ENCODE results near the gene ENOX1.

DNA sequence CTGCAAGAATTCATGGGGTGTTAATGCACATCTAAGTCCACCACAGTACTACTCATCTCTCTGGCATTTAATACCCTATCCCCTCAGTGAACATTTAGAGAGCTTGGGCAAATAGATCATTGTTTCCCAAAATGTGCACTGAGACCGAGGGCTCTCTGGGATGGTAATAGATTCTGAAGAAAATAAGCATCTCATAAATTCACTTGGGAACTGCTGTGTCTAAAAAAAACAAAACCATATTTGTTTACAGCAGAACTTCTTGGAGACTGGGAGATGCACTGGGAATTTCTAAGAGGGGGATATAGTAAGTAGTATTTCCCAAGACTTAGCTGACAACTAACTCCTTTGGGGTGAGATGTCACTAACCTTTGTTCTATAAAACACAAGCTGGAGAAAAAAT lies 58.4 kb downstream of the ENOX1 start:
- TF ChIP-seq, protein P1, sequence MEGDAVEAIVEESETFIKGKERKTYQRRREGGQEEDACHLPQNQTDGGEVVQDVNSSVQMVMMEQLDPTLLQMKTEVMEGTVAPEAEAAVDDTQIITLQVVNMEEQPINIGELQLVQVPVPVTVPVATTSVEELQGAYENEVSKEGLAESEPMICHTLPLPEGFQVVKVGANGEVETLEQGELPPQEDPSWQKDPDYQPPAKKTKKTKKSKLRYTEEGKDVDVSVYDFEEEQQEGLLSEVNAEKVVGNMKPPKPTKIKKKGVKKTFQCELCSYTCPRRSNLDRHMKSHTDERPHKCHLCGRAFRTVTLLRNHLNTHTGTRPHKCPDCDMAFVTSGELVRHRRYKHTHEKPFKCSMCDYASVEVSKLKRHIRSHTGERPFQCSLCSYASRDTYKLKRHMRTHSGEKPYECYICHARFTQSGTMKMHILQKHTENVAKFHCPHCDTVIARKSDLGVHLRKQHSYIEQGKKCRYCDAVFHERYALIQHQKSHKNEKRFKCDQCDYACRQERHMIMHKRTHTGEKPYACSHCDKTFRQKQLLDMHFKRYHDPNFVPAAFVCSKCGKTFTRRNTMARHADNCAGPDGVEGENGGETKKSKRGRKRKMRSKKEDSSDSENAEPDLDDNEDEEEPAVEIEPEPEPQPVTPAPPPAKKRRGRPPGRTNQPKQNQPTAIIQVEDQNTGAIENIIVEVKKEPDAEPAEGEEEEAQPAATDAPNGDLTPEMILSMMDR (IDR thresholded peaks at IDR 0.05) = no peak
- TF ChIP-seq POLR2A (IDR thresholded peaks at IDR 0.05) = no peak
